Hematopoietic multipotent progenitor cell treated with erythropoietin and hydrocortisone succinate and interleukin-3 and kit ligand, for 4 days (in vitro differentiated cells): Measurements from ENCODE around the gene CD164L2.

Source experiments
- DNase-seq: peaks from one replicate; pipeline ENCODE4 v3.0.0-alpha.2; 2015

CD164L2 gene

GRCh38 chr1:27361044-27361402, 22.1 kb downstream of the CD164L2 start:
- DNase-seq, result no peak

GRCh38 chr1:27360159-27361043, 22.7 kb downstream of the CD164L2 start:
- peak; percentile 46 for DNase-seq

GRCh38 chr1:27359822-27360158, 23.3 kb downstream of the CD164L2 start:
- DNase-seq, result no peak

- DNase-seq, result no peak
These were observed 24.2 kb downstream of the CD164L2 start for GRCh38 chr1:27358928-27359313.

GRCh38 chr1:27358038-27358927, 24.9 kb downstream of the CD164L2 start:
- no peak for DNase-seq

GRCh38 chr1:27357281-27358037, 25.7 kb downstream of the CD164L2 start:
- DNase-seq, result peak; percentile 83

- peak; percentile 60 for DNase-seq
These were observed 26.4 kb downstream of the CD164L2 start for GRCh38 chr1:27356619-27357280.

- DNase-seq, result no peak
These were observed 26.9 kb downstream of the CD164L2 start for GRCh38 chr1:27356277-27356618.

GRCh38 chr1:27355683-27356082, 27.4 kb downstream of the CD164L2 start:
- DNase-seq, result no peak

GRCh38 chr1:27353629-27354028, 29.5 kb downstream of the CD164L2 start:
- no peak for DNase-seq

- DNase-seq, result no peak
These were observed 30.0 kb downstream of the CD164L2 start for GRCh38 chr1:27353166-27353565.

- DNase-seq, result no peak
These were observed 31.5 kb downstream of the CD164L2 start for GRCh38 chr1:27351541-27352107.

GRCh38 chr1:27350663-27351540, 32.2 kb downstream of the CD164L2 start:
- DNase-seq, result no peak

GRCh38 chr1:27349784-27350662, 33.1 kb downstream of the CD164L2 start:
- DNase-seq, result peak; percentile 38

- peak; percentile 27 for DNase-seq
These were observed 34.0 kb downstream of the CD164L2 start for GRCh38 chr1:27348861-27349783.

GRCh38 chr1:27346991-27347624, 36.0 kb downstream of the CD164L2 start:
- no peak for DNase-seq

GRCh38 chr1:27346357-27346756, 36.8 kb downstream of the CD164L2 start:
- DNase-seq, result no peak

GRCh38 chr1:27345272-27345671, 37.9 kb downstream of the CD164L2 start:
- DNase-seq, result no peak

- no peak for DNase-seq
These were observed 39.5 kb downstream of the CD164L2 start for GRCh38 chr1:27343639-27344025.
